ENCODE results near the gene COX6A2. TPM values are rescaled to one million over a fixed set of nuclear protein-coding genes. Genes with fewer than 3 reads are reported as not detected.

Gene COX6A2
- total RNA-seq, 4 donors from 2014 or later: not detected

DNA sequence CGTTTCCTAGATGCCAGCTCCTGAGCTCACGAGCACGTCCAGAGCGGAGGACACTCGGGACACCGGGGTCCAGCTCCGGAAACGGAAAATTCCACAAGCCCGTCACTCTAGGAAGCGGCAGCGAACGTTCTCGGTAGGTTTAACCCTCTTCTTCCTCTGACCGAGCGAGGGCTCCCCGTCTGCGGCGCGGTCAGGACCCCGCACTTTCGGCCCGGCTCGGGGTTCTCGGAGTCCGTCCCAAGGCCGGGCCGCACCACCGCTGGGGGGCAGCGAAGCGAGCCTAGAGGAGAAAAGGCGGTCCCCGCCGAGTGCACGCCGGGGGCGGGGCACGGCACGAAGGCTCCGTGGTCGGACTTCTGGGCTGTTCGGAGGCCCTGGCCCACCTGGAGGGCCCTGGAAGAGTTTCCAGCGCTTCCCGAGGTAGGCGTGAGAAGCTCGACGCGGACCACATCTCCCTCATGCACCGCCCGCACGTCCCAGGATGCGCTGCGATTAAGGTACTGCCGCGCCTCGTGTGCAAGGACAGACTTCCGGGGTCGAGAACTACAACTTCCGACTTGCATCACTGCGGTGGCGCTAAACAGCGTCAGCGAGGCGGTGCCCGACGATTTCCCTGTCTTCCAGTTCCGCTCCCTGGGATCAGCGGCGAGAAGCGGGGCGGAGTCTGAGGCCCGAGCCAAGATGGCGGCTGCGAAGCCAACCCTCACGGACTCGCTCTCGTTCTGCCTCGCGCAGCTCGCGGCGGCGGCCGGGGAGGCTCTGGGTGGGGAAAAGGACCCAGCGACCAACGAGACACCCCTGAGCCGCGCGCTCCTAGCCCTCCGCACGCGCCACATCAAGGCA, 30.9 kb upstream of the COX6A2 start, which contains the start of gene ARMC5:
Gene ARMC5, plus strand, starts transcription at position 658 of the 843 bp plus-strand sequence. Its CDS starts 24 bp downstream, at position 682.
- TF ChIP-seq EP300 (IDR thresholded peaks at IDR 0.05) (peak; percentile 81 to 94), POLR2A (IDR thresholded peaks at IDR 0.05) (peak; percentile 14 to 75)
- TF ChIP-seq, protein P1, sequence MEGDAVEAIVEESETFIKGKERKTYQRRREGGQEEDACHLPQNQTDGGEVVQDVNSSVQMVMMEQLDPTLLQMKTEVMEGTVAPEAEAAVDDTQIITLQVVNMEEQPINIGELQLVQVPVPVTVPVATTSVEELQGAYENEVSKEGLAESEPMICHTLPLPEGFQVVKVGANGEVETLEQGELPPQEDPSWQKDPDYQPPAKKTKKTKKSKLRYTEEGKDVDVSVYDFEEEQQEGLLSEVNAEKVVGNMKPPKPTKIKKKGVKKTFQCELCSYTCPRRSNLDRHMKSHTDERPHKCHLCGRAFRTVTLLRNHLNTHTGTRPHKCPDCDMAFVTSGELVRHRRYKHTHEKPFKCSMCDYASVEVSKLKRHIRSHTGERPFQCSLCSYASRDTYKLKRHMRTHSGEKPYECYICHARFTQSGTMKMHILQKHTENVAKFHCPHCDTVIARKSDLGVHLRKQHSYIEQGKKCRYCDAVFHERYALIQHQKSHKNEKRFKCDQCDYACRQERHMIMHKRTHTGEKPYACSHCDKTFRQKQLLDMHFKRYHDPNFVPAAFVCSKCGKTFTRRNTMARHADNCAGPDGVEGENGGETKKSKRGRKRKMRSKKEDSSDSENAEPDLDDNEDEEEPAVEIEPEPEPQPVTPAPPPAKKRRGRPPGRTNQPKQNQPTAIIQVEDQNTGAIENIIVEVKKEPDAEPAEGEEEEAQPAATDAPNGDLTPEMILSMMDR (IDR thresholded peaks at IDR 0.05): peak; percentile 26 to 86 (median 70)
- H3K9me3 ChIP-seq: no peaks in the 10 kb centered on the region
- peak; percentile 89 to 94 for DNase-seq (ENCODE audit: low spot score in 2 of 2)
- no peaks in the 10 kb centered on the region for H3K27me3 ChIP-seq
- peak within 1 kb of the TSS; percentile 97 to 100 (median 100) for H3K27ac ChIP-seq
- peaks cover 0 to 58% (median 28%) of the 10 kb centered on the region in 4 donors for H3K4me1 ChIP-seq
- H3K4me3 ChIP-seq: peak within 1 kb of the TSS; percentile 75 to 97 (median 86)
- H3K36me3 ChIP-seq: peaks cover 0 to 33% (median 0%) of the 10 kb centered on the region in 3 donors
- WGBS, 2 donors: 0% methylated on average over 47 to 55 of the region's 91 CpGs

DNA sequence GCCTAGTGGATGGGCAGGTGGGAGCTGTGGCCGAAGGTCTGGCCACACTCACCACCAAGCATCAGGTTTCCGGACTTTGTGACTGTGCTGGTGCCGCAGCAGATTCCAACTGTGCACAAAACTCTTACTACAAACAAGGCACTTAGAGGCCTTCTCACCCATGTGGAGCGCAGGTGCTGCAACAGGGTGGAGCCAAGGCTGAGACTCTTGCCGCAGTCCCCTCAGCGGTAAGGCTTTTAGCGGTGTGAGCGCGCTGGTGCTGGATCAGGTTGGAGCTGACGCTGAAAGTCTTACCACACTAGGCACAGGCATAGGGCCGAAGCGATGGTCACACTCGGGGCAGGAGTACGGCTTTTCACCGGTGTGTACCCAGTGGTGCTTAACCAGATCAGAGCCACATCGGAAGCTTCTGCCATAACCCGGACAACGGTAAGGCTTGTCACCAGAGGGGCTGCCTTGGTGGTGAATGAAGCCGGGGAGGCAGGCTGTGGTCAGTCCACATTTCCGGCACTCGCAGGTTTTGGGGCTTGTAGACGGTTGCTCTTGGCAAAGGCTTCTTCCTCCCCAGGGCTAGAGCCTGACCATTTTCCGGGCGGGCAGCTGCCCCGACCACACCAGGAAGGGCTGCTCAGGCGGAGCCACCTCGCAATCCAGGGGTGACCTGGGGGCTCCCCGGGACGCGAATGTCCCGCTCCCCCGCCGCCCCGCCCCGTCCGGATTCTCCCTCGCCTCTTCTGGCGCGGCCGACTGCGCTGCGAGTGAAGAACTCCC, 30.1 kb upstream of the COX6A2 start:
- WGBS, 2 donors: 2 to 4% methylated on average over 23 to 30 of the region's 42 CpGs
- TF ChIP-seq, protein P1 (IDR thresholded peaks at IDR 0.05): no peak
- no peak for TF ChIP-seq EP300 (IDR thresholded peaks at IDR 0.05)
- no peak for TF ChIP-seq POLR2A (IDR thresholded peaks at IDR 0.05)
- peak overlapping the region; percentile 75 to 97 (median 86) for H3K4me3 ChIP-seq
- peaks cover 0 to 25% (median 0%) of the 10 kb centered on the region in 3 donors for H3K36me3 ChIP-seq
- DNase-seq (ENCODE audit: low spot score in 2 of 2): no peak
- no peaks in the 10 kb centered on the region for H3K9me3 ChIP-seq
- no peaks in the 10 kb centered on the region for H3K27me3 ChIP-seq
- H3K4me1 ChIP-seq: peaks cover 0 to 66% (median 37%) of the 10 kb centered on the region in 4 donors
- peak overlapping the region; percentile 97 to 100 (median 100) for H3K27ac ChIP-seq

DNA sequence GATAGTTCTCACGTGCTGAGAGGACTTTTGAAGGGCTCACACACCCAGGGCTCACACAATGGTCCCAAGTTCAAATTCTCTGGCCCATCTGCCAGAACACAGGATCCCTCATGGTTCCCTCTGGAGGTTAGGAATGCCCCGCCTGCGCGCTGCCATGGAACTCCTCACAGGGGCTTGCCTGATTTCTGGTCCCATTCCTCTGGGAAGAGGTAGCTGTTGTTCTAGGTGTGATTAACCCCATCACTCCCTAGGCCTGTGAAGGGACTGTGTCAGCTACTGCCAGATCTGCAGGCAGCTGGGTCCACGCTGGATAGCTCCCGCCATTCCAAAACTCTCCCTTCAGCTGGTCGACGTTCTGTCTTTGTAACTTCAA, 28.8 kb upstream of the COX6A2 start:
- no peak overlapping the region for H3K4me3 ChIP-seq

DNA sequence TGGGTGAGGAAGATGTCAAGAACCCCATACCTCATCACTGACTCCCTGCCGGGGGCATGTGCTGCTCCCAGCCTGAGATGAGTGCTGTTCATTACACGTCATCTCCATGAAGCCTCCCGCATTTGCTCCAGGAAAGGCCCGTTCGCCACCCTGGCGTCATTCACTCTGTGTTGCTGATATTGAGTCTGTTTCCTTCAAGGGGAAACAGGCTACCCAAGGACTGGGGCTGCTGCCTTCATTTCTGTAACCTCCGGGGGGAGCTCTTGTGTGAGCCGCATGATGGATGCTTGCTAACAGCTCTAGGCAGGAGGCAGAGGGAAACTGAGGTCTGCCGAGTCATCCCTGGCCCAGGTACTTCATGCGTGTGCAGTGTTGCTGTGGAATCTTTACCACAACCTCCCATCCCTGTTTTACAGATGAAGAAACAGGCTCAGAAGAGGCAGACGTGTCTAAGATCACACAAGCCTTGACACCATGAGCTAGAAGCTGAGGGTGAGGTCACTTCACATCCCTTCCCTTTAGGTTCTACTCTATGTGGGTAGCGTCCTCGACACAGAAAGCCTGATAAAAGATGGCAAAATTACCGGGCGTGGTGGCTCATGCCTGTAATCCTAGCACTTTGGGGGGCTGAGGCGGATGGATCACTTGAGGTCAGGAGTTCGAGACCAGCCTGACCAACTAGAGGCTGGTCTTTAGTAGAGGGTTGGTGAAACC, 27.6 kb upstream of the COX6A2 start:
- no peaks in the 10 kb centered on the region for H3K9me3 ChIP-seq
- WGBS, 2 donors: 69 to 73% methylated on average over 17 of the region's 17 CpGs
- H3K4me3 ChIP-seq: no peak overlapping the region
- no peaks in the 10 kb centered on the region for H3K27me3 ChIP-seq
- H3K27ac ChIP-seq: no peak overlapping the region
- H3K4me1 ChIP-seq: peaks cover 0 to 83% (median 52%) of the 10 kb centered on the region in 4 donors
- H3K36me3 ChIP-seq: peaks cover 0 to 9% (median 0%) of the 10 kb centered on the region in 3 donors
- DNase-seq (ENCODE audit: low spot score in 2 of 2): no peak
- no peak for TF ChIP-seq POLR2A (IDR thresholded peaks at IDR 0.05)
- TF ChIP-seq, protein P1 (IDR thresholded peaks at IDR 0.05): peak in 2 of 5 experiments; percentile 4 to 9
- no peak for TF ChIP-seq EP300 (IDR thresholded peaks at IDR 0.05)

More for the DNA sequence above, 28.8 kb upstream of the COX6A2 start:
- H3K27ac ChIP-seq: no peak overlapping the region
- 65 to 71% methylated on average over 8 of the region's 8 CpGs for WGBS, 2 donors
- DNase-seq (ENCODE audit: low spot score in 2 of 2): no peak
- peaks cover 0 to 79% (median 46%) of the 10 kb centered on the region in 4 donors for H3K4me1 ChIP-seq
- no peaks in the 10 kb centered on the region for H3K27me3 ChIP-seq
- H3K36me3 ChIP-seq: peaks cover 0 to 12% (median 0%) of the 10 kb centered on the region in 3 donors
- H3K9me3 ChIP-seq: no peaks in the 10 kb centered on the region
- no peak for TF ChIP-seq EP300 (IDR thresholded peaks at IDR 0.05)
- TF ChIP-seq POLR2A (IDR thresholded peaks at IDR 0.05): no peak
- TF ChIP-seq, protein P1 (IDR thresholded peaks at IDR 0.05): no peak

Measured in tibial nerve (tissue), 4 donors.